Inferior parietal cortex (tissue), 1 donor: ENCODE measurements around the gene UAP1L1.
"Not testable (repeated sequence)": the region's sequence is repeated elsewhere in the genome, so short reads cannot be mapped to it uniquely, and the experiment has no call there.

Experiments used
- DNase-seq: peaks from one replicate; pipeline ENCODE4 v3.0.0-alpha.2; 2016; ENCODE audit errors: extremely low spot score

The UAP1L1 gene

GRCh38 chr9:137077010-137077747 lies at the start of gene UAP1L1:
Gene UAP1L1, plus strand, starts transcription at chr9:137077517. Its CDS starts 16 bp downstream, at chr9:137077533.
- peak; percentile 66 for DNase-seq

GRCh38 chr9:137028263-137029057 lies 48.9 kb upstream of the UAP1L1 start:
- DNase-seq: no peak

DNA sequence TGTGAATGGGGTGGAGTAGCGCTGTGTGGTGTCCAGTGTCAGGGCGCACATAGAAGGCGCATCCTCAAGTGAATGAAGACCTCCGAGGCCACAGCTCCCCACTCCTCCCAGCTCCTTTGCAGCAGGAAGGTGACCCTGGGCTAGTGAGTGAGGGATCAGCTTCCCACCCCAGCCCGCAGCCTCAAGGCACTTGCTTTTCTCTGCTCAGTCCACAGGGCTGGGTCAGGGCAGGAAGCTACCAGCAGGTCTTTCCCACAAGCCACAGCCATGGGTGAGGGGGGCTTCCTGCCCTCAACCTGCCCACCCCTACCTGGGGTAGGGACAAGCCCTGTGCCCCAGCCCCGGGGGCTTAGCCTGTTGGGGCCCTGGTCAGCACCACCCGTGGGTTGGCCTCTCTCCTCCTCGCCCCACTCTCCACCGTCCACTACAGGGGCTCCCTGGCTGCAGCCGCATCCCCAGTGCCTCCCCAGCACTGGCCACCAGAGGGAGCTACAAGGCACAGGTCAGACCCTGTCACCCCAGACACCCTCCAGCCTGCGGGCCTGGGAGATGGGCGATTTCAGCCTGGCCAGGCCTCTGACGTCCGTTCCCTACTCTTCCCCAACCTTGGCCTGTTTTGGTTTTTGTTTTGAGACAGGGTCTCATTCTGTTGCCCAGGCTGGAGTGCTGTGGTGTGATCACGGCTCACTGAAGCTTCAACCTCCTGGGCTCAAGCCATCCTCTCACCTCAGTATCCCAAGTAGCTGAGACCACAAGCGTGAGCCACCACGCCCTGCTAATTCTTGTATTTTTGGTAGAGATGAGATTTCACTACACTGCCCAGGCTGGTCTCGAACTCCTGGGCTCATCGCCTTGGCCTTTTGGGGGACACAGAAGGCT lies 48.0 kb upstream of the UAP1L1 start:
- DNase-seq: no peak

DNA sequence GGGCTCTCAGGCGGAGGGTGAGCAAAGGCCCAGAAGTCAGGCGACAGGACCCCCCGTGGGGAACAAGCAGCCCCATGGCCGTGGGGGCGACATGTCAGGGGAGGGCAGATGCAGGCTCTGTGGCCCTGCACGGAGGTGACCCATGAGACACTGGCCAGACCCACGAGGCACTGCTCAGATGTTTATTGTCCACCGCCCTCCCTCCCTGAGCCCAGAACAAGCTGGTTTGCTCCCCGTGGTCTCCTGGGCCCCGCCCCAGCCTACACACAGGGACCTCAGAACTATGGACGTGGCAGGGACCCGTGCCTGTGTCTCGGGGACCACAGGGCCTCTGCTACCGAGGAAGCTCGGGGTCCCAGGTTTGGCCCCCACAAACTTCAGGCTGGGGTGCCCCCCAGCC lies 47.3 kb upstream of the UAP1L1 start:
- no peak for DNase-seq

GRCh38 chr9:137030538-137031527 lies 46.5 kb upstream of the UAP1L1 start:
- DNase-seq: no peak

DNA sequence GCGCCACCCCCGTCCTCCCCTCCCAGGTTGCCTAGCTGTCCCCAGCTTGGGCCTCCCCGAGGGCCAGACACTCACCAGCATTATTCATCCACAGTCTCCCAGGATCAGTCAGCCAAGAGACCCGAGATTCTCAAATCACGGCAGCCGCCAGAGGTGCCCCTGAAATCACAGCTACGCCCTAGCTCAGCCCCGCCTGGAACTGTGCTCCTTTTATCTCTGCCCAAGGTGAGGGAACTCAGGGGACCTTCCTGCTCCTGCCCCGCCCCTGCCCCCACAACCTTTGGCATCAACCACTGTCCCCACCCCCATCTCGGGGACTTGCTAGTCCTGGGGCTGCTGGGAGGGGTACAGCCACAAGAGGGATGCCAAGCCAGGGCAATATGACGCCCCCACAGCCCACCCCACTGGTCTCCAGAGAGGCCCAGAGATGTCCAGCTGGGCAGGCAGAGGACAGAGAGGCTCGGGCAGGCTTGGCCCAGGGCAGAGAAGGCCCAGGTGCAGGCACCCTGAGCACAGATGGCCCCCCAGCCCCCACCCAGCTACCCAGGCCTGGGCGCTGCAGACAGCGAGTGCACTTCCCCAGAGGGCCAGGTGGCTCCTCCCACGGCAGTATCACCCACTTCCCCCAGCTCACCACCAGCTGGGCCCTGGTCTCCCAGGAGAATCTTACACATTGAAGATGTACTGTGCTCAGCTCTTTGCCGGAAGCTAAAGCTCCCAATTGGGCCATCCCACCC lies 45.2 kb upstream of the UAP1L1 start, which contains the start of gene FUT7:
Gene FUT7, minus strand, starts transcription at position 185 of the 737 bp plus-strand sequence. Its CDS starts 97 bp downstream, at position 88.
- no peak for DNase-seq

DNA sequence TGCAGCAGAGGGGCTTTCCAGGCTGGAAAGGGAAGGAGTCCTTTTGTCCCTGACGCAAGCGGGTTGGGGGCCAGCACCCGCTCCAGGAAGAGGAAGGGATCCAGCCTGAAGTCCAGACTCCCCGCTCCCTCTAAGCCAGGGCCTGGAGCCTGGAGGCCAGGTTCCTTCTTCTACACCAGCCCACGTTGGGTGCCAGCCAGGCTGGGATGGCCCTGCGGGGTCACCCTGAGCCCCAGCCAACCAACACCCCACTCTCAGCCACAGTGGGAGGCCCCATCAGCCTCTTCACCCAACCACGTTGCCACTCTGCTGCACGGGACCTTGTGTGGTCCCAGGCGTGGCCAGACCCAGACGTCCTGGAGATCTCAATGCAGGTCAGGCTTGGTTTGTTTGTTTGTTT lies 44.5 kb upstream of the UAP1L1 start:
- no peak for DNase-seq

- DNase-seq: not testable (repeated sequence)
Measured at GRCh38 chr9:137033481-137033880, 43.8 kb upstream of the UAP1L1 start.

- DNase-seq: no peak
Measured at GRCh38 chr9:137034039-137034708, 43.1 kb upstream of the UAP1L1 start.

GRCh38 chr9:137034709-137035506 lies 42.4 kb upstream of the UAP1L1 start:
- peak; percentile 85 for DNase-seq

- DNase-seq: no peak
Measured at GRCh38 chr9:137035507-137035834, 41.8 kb upstream of the UAP1L1 start.

DNA sequence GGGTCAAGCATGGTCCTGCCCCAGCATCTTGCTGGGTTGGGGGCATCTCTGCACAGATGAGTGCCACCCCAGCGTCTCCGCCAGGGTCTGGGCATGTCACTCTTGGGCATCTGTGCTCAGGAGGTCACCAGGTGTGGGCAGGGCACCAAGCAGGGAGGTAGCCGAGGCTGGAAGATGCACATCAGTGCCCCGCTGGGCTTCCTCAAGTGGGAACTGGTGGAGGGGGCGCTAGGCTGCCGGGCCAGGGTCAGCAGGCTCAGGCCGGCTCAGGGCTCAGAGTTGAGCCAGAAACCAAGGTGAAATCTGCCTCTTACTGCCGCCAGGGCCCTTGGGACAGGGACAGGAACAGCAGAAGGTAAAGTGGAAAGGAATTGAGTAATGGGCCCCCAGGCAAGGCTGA lies 41.4 kb upstream of the UAP1L1 start:
- DNase-seq: no peak

GRCh38 chr9:137037035-137037434 lies 40.3 kb upstream of the UAP1L1 start:
- DNase-seq: no peak

DNA sequence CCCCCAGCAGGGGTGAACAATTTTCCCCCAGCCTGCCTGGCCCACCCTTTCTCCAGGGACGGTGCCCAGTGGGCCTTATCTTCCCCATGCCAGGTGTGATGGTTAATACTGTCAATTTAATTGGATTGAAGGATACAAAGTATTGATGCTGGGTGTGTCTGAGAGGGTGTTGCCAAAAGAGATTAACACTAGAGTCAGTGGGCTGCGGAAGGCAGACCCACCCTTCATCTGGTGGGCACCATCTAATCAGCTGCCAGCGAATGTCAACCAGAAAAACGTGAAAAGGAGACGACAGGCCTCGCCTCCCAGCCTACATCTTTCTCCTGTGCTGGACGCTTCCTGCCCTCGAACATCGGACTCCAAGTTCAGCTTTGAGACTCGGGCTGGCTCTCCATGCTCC lies 39.8 kb upstream of the UAP1L1 start:
- no peak for DNase-seq

DNA sequence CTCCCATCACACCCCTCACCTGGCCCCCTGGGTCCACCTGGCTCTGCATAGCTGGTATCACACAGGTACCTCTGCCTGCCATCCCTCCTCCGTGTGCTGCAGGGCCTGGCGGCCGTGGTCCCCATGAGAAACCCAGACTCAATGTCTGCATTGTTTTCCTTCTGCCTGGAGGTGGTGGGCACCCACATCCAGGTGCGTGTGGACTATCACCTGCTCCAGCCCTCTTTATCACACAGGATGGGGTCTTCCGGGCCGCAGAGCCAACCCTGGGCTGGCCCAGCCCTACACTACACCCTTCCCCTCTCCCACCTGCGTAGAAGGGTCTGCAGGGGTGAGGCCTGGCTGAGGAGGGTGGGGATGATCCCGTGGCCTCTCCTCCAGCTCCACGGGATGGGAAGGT lies 38.4 kb upstream of the UAP1L1 start:
- no peak for DNase-seq

- no peak for DNase-seq
Measured at GRCh38 chr9:137039611-137040366, 37.5 kb upstream of the UAP1L1 start.

- DNase-seq: no peak
Measured at GRCh38 chr9:137040568-137040967, 36.7 kb upstream of the UAP1L1 start.

DNA sequence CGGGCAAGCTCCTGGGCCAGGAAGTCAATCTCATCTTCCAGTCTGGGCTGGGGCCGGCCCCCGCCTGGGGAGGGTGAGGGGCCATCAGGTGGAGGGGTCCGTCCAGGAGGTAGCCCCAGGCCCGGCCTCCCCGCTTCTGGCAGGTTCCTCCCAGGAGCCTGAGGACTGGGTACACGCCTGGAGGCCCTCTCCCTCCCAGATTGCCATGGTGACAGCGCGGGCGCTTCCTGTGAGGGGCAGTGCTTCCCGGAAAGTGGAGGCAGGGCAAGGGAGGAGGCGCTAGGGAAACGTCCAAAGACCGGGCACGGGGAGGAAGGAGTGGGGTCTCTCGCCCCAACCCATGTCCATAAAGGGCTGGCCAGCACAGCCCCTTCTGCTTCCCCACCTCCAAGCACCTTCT lies 36.2 kb upstream of the UAP1L1 start:
- DNase-seq: no peak
